Measurements from ENCODE around the gene TSPAN11. TPM values are rescaled to one million over a fixed set of nuclear protein-coding genes. Genes with fewer than 3 reads are reported as not detected.
"Not testable (repeated sequence)": the region's sequence is repeated elsewhere in the genome, so short reads cannot be mapped to it uniquely, and the experiment has no call there.

Gene TSPAN11
- total RNA-seq, 4 donors from 2014 or later = 0.12 to 1.4 (median 1.2) TPM

GRCh38 chr12:30884799-30885198 is 41.7 kb upstream of the TSPAN11 start:
- DNase-seq (ENCODE audit: low spot score) = no peak
- ATAC-seq (ENCODE audit: low FRiP score) = no peak
- TF ChIP-seq, protein P1, sequence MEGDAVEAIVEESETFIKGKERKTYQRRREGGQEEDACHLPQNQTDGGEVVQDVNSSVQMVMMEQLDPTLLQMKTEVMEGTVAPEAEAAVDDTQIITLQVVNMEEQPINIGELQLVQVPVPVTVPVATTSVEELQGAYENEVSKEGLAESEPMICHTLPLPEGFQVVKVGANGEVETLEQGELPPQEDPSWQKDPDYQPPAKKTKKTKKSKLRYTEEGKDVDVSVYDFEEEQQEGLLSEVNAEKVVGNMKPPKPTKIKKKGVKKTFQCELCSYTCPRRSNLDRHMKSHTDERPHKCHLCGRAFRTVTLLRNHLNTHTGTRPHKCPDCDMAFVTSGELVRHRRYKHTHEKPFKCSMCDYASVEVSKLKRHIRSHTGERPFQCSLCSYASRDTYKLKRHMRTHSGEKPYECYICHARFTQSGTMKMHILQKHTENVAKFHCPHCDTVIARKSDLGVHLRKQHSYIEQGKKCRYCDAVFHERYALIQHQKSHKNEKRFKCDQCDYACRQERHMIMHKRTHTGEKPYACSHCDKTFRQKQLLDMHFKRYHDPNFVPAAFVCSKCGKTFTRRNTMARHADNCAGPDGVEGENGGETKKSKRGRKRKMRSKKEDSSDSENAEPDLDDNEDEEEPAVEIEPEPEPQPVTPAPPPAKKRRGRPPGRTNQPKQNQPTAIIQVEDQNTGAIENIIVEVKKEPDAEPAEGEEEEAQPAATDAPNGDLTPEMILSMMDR (IDR thresholded peaks at IDR 0.05) = no peak

GRCh38 chr12:30885321-30885720 is 41.2 kb upstream of the TSPAN11 start:
- DNase-seq (ENCODE audit: low spot score) = no peak
- TF ChIP-seq, protein P1 (IDR thresholded peaks at IDR 0.05) = no peak
- no peak for ATAC-seq (ENCODE audit: low FRiP score)

GRCh38 chr12:30887226-30887625 is 39.3 kb upstream of the TSPAN11 start:
- no peak for DNase-seq (ENCODE audit: low spot score)
- no peak for ATAC-seq (ENCODE audit: low FRiP score)
- TF ChIP-seq, protein P1 (IDR thresholded peaks at IDR 0.05) = no peak

DNA sequence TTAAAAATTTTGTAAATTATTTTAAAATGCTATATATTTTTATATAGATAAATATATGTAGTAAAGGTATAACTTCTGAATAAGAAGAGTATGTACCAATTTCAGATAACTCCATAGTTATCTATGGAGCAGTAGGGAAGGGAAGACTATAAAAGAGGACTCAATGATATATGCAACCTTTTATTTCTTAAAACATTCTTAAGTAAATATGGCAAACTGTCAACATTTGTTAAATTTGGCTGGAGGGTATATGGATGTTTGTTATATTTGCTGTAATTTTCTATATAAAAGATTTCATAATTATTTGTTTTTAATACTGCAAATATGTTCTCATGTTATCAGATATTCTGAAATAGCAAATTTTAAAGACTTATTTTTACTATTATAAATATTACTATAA is 38.3 kb upstream of the TSPAN11 start:
- ATAC-seq (ENCODE audit: low FRiP score) (no peak), DNase-seq (ENCODE audit: low spot score) (no peak)
- TF ChIP-seq, protein P1 (IDR thresholded peaks at IDR 0.05) = no peak

GRCh38 chr12:30894531-30894930 is 32.0 kb upstream of the TSPAN11 start:
- not testable (repeated sequence) for DNase-seq (ENCODE audit: low spot score)

GRCh38 chr12:30896461-30896860 is 30.1 kb upstream of the TSPAN11 start:
- TF ChIP-seq, protein P1 (IDR thresholded peaks at IDR 0.05) = no peak
- ATAC-seq (ENCODE audit: low FRiP score) = no peak
- DNase-seq (ENCODE audit: low spot score) = no peak

More at GRCh38 chr12:30894531-30894930, 32.0 kb upstream of the TSPAN11 start:
- ATAC-seq (ENCODE audit: low FRiP score) = not testable (repeated sequence)

- no peak for ATAC-seq (ENCODE audit: low FRiP score)
- TF ChIP-seq, protein P1 (IDR thresholded peaks at IDR 0.05) = no peak
These were observed 27.7 kb upstream of the TSPAN11 start for GRCh38 chr12:30898846-30899245.

GRCh38 chr12:30900351-30900750 is 26.2 kb upstream of the TSPAN11 start:
- DNase-seq (ENCODE audit: low spot score) (no peak), ATAC-seq (ENCODE audit: low FRiP score) (no peak)
- TF ChIP-seq, protein P1 (IDR thresholded peaks at IDR 0.05) = no peak

More at GRCh38 chr12:30898846-30899245, 27.7 kb upstream of the TSPAN11 start:
- no peak for DNase-seq (ENCODE audit: low spot score)
